Measurements from ENCODE around the gene INPP4A.

INPP4A gene

DNA sequence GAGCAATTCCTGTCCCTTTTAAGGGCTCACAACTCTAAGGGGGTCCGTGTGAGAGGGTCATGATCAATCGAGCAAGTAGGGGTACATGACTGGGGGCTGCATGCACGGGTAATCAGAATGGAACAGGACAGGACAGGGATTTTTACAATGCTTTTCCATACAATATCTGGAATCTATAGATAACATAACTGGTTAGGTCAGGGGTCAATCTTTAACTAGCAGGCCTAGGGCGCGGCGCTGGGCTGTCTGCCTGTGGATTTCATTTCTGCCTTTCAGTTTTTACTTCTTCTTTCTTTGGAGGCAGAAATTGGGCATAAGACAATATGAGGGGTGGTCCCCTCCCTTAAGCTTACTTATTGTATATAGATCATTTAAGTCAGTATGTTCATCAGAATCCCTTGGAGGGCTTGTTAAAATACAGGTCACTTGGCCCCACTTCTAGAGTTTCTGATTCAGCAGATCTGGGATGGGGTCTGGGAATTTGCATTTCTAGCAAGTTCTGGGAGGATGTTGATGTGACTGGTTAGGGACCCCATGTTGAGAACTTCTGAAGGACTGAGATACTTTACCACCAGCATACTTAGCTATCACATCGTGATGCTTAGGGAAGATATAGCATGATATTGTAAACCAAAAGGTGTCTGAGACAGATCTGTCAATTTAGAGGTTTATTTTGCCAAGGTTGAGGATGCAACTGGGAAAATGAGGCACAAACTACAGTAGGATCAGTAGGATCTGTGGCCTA is 2.8 kb upstream of the INPP4A start:
- no peak for TF ChIP-seq CTCF (IDR thresholded peaks at IDR 0.05; ENCODE audit: low read depth, low read length)
- no peak for DNase-seq (ENCODE audit: extremely low read depth, low read depth)

- no peak for TF ChIP-seq CTCF (IDR thresholded peaks at IDR 0.05; ENCODE audit: low read depth, low read length)
- no peak for DNase-seq (ENCODE audit: extremely low read depth, low read depth)
Observed at GRCh38 chr2:98442488-98442887, 2.2 kb upstream of the INPP4A start.

DNA sequence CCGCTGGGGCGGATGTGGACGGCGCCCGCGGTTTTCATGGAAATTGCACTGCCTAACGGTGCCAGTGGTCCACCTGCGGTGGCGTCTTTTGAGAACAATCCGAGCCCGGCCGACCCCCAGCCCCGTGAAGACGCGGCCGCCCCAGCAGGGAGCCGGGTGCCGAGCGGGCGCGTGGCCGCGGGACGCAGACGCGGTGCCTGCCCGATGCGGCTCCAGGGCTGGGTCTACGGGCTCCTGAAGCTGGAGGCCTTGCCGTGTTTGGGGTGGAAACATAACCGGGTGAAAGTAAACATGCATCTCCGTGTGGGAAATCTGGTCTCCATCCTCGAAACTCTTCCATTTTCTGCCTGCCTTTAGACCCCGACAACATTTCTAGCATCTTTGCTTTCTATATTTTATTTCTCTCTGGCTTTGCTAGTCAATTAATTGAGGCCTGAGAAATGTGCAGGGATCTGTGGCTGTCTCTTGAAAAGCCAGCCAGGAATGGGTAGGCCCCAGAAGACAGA is 572 bp downstream of the INPP4A start:
- DNase-seq (ENCODE audit: extremely low read depth, low read depth), result no peak
- TF ChIP-seq CTCF (IDR thresholded peaks at IDR 0.05; ENCODE audit: low read depth, low read length), result no peak

- TF ChIP-seq CTCF (IDR thresholded peaks at IDR 0.05; ENCODE audit: low read depth, low read length), result no peak
- no peak for DNase-seq (ENCODE audit: extremely low read depth, low read depth)
Observed at GRCh38 chr2:98445683-98446581, 1.3 kb downstream of the INPP4A start.

DNA sequence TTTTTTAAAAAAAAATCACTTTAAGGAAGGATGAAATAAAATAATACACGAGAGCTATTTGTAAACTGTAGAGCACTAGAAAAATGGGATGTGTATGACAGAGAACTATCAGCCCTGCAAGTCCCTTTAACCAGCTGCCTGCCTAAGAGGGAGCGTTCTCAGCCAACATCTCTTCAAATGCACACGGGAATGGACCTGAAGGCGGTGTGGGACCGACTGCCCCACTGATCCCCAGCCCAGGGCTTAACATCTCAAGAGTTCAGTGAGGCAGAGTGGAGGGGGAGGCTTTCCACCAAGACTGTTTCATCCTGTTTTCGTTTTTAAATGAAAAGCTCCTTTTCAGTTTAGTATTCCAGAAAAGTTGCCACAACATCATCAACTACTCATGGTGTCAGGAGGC is 2.2 kb downstream of the INPP4A start:
- no peak for TF ChIP-seq CTCF (IDR thresholded peaks at IDR 0.05; ENCODE audit: low read depth, low read length)
- no peak for DNase-seq (ENCODE audit: extremely low read depth, low read depth)

DNA sequence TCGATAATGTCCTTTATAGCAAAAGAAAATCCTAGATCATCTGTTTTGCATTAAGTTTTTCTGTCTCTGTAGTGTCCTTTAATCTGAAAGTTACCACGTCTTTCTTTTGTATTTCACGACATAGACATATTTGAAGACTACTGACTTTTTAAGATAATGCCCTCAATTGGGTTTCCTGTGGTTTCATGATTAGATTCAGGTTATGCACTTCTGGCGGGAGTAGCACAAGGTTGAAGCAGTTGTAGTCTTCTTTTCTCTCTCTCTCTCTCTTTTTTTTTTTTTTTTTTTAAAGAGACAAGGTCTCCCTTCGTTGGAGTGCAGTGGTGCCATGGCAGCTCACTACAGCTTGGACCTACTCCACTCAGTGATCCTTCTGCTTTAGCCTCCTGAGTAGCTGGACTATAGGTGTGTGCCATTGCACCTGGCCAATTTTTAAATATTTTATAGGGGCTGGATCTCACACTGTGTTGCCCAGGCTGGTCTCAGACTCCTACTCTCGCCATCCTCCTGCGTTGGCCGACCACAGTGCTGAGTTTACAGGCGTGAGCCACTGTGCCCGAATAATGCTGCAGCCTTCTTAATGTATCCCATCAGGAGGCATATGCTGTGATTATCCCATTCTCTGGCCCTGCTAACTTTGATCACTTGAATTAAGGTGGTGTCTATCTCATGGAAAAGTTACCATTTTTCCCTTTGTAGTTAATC is 3.9 kb downstream of the INPP4A start:
- no peak for TF ChIP-seq CTCF (IDR thresholded peaks at IDR 0.05; ENCODE audit: low read depth, low read length)
- no peak for DNase-seq (ENCODE audit: extremely low read depth, low read depth)

All from AG09319 (cell line).